Hepatocyte (in vitro differentiated cells): ENCODE results near the gene B2M. TPM values are rescaled to one million over a fixed set of nuclear protein-coding genes. Genes with fewer than 3 reads are reported as not detected.
"Not testable (repeated sequence)": the region's sequence is repeated elsewhere in the genome, so short reads cannot be mapped to it uniquely, and the experiment has no call there.

Experiments used
- DNase-seq: peaks from one replicate; pipeline ENCODE4 v3.0.0-alpha.2; 2016; ENCODE audit warnings: low spot score
- H2AFZ ChIP-seq: fragments of 200-600 bp; sonication (generic); 2 replicates; pipeline ENCODE4 v1.6.0; 2016; ENCODE audit warnings: antibody characterized with exemption, mild to moderate bottlenecking
- H3K27ac ChIP-seq: fragments of 200-600 bp; sonication (generic); 2 replicates; pipeline ENCODE4 v1.5.1; 2016; ENCODE audit warnings: mild to moderate bottlenecking
- H3K27me3 ChIP-seq: fragments of 200-600 bp; sonication (generic); 2 replicates; pipeline ENCODE4 v1.6.1; 2016
- H3K36me3 ChIP-seq: fragments of 200-600 bp; sonication (generic); replicated peaks from 2 replicates; pipeline ENCODE4 v1.5.1; 2016; ENCODE audit warnings: low read depth; ENCODE audit not compliant: insufficient read depth
- H3K4me1 ChIP-seq: fragments of 200-600 bp; sonication (generic); 2 replicates; pipeline ENCODE4 v1.5.1; 2016; ENCODE audit warnings: mild to moderate bottlenecking, moderate library complexity; ENCODE audit not compliant: insufficient read depth
- H3K4me2 ChIP-seq: fragments of 200-600 bp; sonication (generic); 2 replicates; pipeline ENCODE4 v1.6.0; 2016
- H3K4me3 ChIP-seq: fragments of 200-600 bp; sonication (generic); 2 replicates; pipeline ENCODE4 v1.5.1; 2016; ENCODE audit warnings: mild to moderate bottlenecking
- H3K79me2 ChIP-seq: fragments of 200-600 bp; sonication (generic); 2 replicates; pipeline ENCODE4 v1.6.0; 2017; ENCODE audit warnings: mild to moderate bottlenecking
- H3K9me2 ChIP-seq: fragments of 200-600 bp; sonication (generic); replicated peaks from 2 replicates; pipeline ENCODE4 v1.6.0; 2017; ENCODE audit warnings: mild to moderate bottlenecking; ENCODE audit not compliant: insufficient read depth
- H3K9me3 ChIP-seq: fragments of 200-600 bp; sonication (generic); 2 replicates; pipeline ENCODE4 v1.5.1; 2016; ENCODE audit warnings: low read depth, mild to moderate bottlenecking
- H4K20me1 ChIP-seq: fragments of 200-600 bp; sonication (generic); 2 replicates; pipeline ENCODE4 v1.6.0; 2016; ENCODE audit warnings: mild to moderate bottlenecking; ENCODE audit not compliant: insufficient read depth, poor library complexity, severe bottlenecking
- CTCF ChIP-seq: fragments of 200-600 bp; sonication (generic); IDR thresholded peaks from 2 replicates; pipeline ENCODE4 v1.5.1; 2016; ENCODE audit warnings: antibody characterized with exemption, mild to moderate bottlenecking; ENCODE audit not compliant: poor library complexity
- EZH2 ChIP-seq: fragments of 200-600 bp; sonication (generic); IDR thresholded peaks from 2 replicates; pipeline ENCODE4 v1.6.1; 2016; ENCODE audit warnings: antibody characterized with exemption, mild to moderate bottlenecking, borderline replicate concordance
- EZH2phosphoT487 ChIP-seq: fragments of 200-600 bp; sonication (generic); IDR thresholded peaks from one replicate; pipeline ENCODE4 v1.6.1; 2018; ENCODE audit warnings: antibody characterized with exemption, mild to moderate bottlenecking, low read depth, moderate library complexity; ENCODE audit not compliant: unreplicated experiment, severe bottlenecking
- WGBS: methylation state at CpG from one replicate; pipeline ENCODE4 v1.1.6; 2016; ENCODE audit warnings: low lambda C conversion rate; ENCODE audit errors: missing lambda C conversion rate; 5-methylcytosine and 5-hydroxymethylcytosine counted together
- polyA plus RNA-seq: library from polyadenylated mRNA; unstranded; fragments of >200 nt; fragmentation: Nextera tagmentation; extraction: Ambion mirVana; gene quantifications from 2 replicates; pipeline ENCODE4 v1.2.1, GENCODE V29; 2016
- total RNA-seq: library from RNA; depleted of rRNA; stranded (reverse); fragments of >200 nt; gene quantifications from 2 replicates; pipeline ENCODE4 v1.2.3, GENCODE V29; 2014

The B2M gene
- total and polyA plus RNA-seq, 2 experiments from 2014 or later = 2,324 to 2,570 TPM

- Histone ChIP-seq H4K20me1 (no peaks in the 10 kb centered on the region), H3K9me3 (no peaks in the 10 kb centered on the region), H2AFZ (no peak overlapping the region), H3K4me1 (no peaks in the 10 kb centered on the region), H3K27me3 (no peaks in the 10 kb centered on the region), H3K36me3 (no peaks in the 10 kb centered on the region), H3K4me2 (no peak overlapping the region), H3K79me2 (no peaks in the 10 kb centered on the region), H3K27ac (no peak overlapping the region), H3K4me3 (no peak overlapping the region), H3K9me2 (no peaks in the 10 kb centered on the region)
- no peak for TF ChIP-seq EZH2phosphoT487
- no peak for TF ChIP-seq EZH2
- no peak for TF ChIP-seq CTCF
- DNase-seq = no peak
- 74% methylated on average over 7 of the region's 7 CpGs for WGBS
Observed at GRCh38 chr15:44676676-44677075, 34.6 kb upstream of the B2M start.

- no peaks in the 10 kb centered on the region for H3K9me3 ChIP-seq
- H3K27ac ChIP-seq = no peak overlapping the region
- no peaks in the 10 kb centered on the region for H4K20me1 ChIP-seq
- H3K9me2 ChIP-seq = no peaks in the 10 kb centered on the region
- H3K27me3 ChIP-seq = no peaks in the 10 kb centered on the region
- TF ChIP-seq CTCF (no peak), EZH2 (no peak), EZH2phosphoT487 (no peak)
- 94% methylated on average over 2 of the region's 2 CpGs for WGBS
- no peak overlapping the region for H3K4me3 ChIP-seq
- peaks cover 4% of the 10 kb centered on the region for H3K4me1 ChIP-seq
- no peak for DNase-seq
- no peak overlapping the region for H3K4me2 ChIP-seq
- no peak overlapping the region for H2AFZ ChIP-seq
- no peaks in the 10 kb centered on the region for H3K79me2 ChIP-seq
- H3K36me3 ChIP-seq = no peaks in the 10 kb centered on the region
Observed at GRCh38 chr15:44682211-44682610, 29.1 kb upstream of the B2M start.

GRCh38 chr15:44682809-44683682 is 28.3 kb upstream of the B2M start:
- H3K9me3 ChIP-seq, H3K36me3 ChIP-seq, H4K20me1 ChIP-seq, H2AFZ ChIP-seq, H3K4me1 ChIP-seq, H3K9me2 ChIP-seq, H3K4me3 ChIP-seq, H3K27me3 ChIP-seq, H3K79me2 ChIP-seq: not testable (repeated sequence)
- WGBS = 52% methylated on average over 8 of the region's 8 CpGs
- Histone ChIP-seq H3K27ac (peak overlapping the region; percentile 50), H3K4me2 (peak overlapping the region; percentile 51)
- peak; percentile 85 for DNase-seq

- DNase-seq, H3K9me3 ChIP-seq, H3K4me3 ChIP-seq, H3K27me3 ChIP-seq, H3K79me2 ChIP-seq, H2AFZ ChIP-seq, H4K20me1 ChIP-seq, H3K4me1 ChIP-seq, H3K4me2 ChIP-seq, H3K27ac ChIP-seq, H3K9me2 ChIP-seq, H3K36me3 ChIP-seq: not testable (repeated sequence)
- WGBS = 86% methylated on average over 2 of the region's 2 CpGs
Observed at GRCh38 chr15:44689318-44689717, 22.0 kb upstream of the B2M start.

- H3K4me3 ChIP-seq, H3K9me3 ChIP-seq, H4K20me1 ChIP-seq, H3K79me2 ChIP-seq, H2AFZ ChIP-seq, H3K9me2 ChIP-seq, H3K27ac ChIP-seq, H3K4me1 ChIP-seq, H3K4me2 ChIP-seq, H3K27me3 ChIP-seq, DNase-seq, H3K36me3 ChIP-seq: not testable (repeated sequence)
- WGBS = 67% methylated on average over 1 of the region's 1 CpG
Observed at GRCh38 chr15:44690245-44690644, 21.1 kb upstream of the B2M start.
